K562 (cell line): ENCODE data around the gene CDK9. TPM values are rescaled to one million over a fixed set of nuclear protein-coding genes. Genes with fewer than 3 reads are reported as not detected.

Experiments
- HDAC6 ChIP-seq: IDR thresholded peaks from 2 replicates; pipeline ENCODE4 v1.6.1; 2012; ENCODE audit warnings: low read depth, mild to moderate bottlenecking, control low read depth, inconsistent platforms, low read length, moderate library complexity
- SRSF1 ChIP-seq: fragments of 200-400 bp; formaldehyde crosslinking; IDR thresholded peaks from 2 replicates; pipeline ENCODE4 v1.6.1; 2017; ENCODE audit warnings: mild to moderate bottlenecking, low read depth, low read length, moderate library complexity
- TCF7 ChIP-seq: sonication (generic); IDR thresholded peaks from 2 replicates; pipeline ENCODE4 v1.6.1; 2016; ENCODE audit warnings: antibody characterized with exemption, borderline replicate concordance
- TOE1 ChIP-seq, 2 experiments: fragments of 450-650 bp in 1 of 2; sonication (generic) in 1 of 2; formaldehyde crosslinking in 1 of 2; IDR thresholded peaks; 2 replicates each; pipeline versions ENCODE4 v1.7.1 to v1.8.0; 2016 to 2022; ENCODE audit warnings: borderline replicate concordance in 2 of 2, mild to moderate bottlenecking in 2 of 2, antibody characterized with exemption in 1 of 2, inconsistent platforms in 1 of 2, low read depth in 1 of 2, missing genetic modification reagents in 1 of 2, moderate library complexity in 1 of 2
- ZNF175 ChIP-seq: fragments of 200-800 bp; sonication (Bioruptor generic); IDR thresholded peaks from 2 replicates; pipeline ENCODE4 v1.6.1; 2016; ENCODE audit warnings: low read depth, mild to moderate bottlenecking, missing genetic modification characterization, missing compliant biosample characterization
- polyA plus RNA-seq, 8 experiments: library from polyadenylated mRNA; depleted of rRNA in 4 of 8; stranded (reverse) in 5 of 8; unstranded in 3 of 8; fragments of >200 nt; fragmentation: Nextera tagmentation in 2 of 8; fragmentation: Illumina TruSeq in 1 of 8; extraction: Ambion mirVana in 2 of 8; extraction: Trizol in 1 of 8; gene quantifications; 2 replicates each; pipeline versions ENCODE4 v1.2.1 to v1.2.3, GENCODE V29; 2011 to 2014; ENCODE audit warnings: inconsistent platforms in 1 of 8, missing spikeins in 1 of 8
- total RNA-seq, 7 experiments: library from RNA; depleted of rRNA in 6 of 7; stranded (reverse); fragments of >200 nt in 6 of 7; fragmentation: Illumina TruSeq in 2 of 7; extraction: Trizol in 2 of 7; gene quantifications; 2 replicates each; pipeline versions ENCODE4 v1.2.1 to v1.2.3, GENCODE V29; 2011 to 2021; ENCODE audit warnings: low replicate concordance in 1 of 7
- TF ChIP-seq, protein P1 (sequence below): fragments of 450-650 bp; IDR thresholded peaks from 2 replicates; pipeline ENCODE4 v1.6.1; 2016; ENCODE audit warnings: mild to moderate bottlenecking, moderate library complexity
- TF ChIP-seq, protein P2 (sequence below), 2 experiments: fragments of 150-350 bp in 1 of 2; IDR thresholded peaks; 2 replicates each; pipeline ENCODE4 v1.6.1; 2012 to 2016; ENCODE audit warnings: low read depth in 2 of 2, low read length in 2 of 2, mild to moderate bottlenecking in 1 of 2, moderate library complexity in 1 of 2
- TF ChIP-seq, protein P3 (sequence below): sonication (generic); IDR thresholded peaks from 2 replicates; pipeline ENCODE4 v1.6.1; 2016

The CDK9 gene
- total and polyA plus RNA-seq, 9 of the 15 experiments (the other 6 are each of a cell fraction or from before 2014, with no cell fraction given), result 4.2 to 78.6 (median 33.0) TPM

DNA sequence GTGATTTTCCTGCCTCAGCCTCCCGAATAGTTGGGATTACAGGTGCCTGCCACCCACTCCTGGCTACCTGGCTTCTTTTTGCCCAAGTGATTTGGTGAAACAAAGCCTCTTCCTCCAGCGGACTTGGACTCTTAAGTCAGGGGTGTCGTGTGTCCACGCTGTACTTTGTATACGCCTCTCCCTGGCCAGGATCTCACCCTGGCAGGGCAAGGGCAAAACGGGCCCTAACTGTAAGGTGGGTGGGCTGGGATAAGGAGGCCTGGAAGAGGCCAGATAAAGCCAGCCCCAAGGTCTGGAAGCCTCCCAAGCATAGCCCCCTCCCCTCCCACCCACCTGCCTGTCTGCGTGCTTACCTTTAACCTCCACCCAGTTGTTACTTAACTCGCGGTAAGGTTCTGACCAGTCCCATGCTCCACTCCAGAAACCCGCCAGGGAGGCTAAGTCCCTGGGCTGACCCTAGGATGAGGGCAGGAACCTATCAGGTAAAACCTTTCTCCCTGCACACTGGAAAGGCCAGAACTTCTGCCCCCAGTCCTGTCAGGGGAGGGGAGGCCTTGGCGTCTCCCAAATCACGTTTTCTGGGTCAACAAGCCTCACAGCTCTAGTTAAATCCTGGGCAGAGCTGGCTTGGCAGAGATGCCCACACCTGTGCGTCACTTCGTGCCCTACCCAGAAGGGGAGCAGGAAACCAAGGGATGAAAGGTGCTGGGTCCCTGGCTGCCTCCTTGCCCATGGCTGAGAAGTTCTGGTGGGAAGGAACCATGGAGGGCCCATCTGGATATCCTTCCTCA is 8.4 kb downstream of the CDK9 start (continued):
- TF ChIP-seq, protein P1, sequence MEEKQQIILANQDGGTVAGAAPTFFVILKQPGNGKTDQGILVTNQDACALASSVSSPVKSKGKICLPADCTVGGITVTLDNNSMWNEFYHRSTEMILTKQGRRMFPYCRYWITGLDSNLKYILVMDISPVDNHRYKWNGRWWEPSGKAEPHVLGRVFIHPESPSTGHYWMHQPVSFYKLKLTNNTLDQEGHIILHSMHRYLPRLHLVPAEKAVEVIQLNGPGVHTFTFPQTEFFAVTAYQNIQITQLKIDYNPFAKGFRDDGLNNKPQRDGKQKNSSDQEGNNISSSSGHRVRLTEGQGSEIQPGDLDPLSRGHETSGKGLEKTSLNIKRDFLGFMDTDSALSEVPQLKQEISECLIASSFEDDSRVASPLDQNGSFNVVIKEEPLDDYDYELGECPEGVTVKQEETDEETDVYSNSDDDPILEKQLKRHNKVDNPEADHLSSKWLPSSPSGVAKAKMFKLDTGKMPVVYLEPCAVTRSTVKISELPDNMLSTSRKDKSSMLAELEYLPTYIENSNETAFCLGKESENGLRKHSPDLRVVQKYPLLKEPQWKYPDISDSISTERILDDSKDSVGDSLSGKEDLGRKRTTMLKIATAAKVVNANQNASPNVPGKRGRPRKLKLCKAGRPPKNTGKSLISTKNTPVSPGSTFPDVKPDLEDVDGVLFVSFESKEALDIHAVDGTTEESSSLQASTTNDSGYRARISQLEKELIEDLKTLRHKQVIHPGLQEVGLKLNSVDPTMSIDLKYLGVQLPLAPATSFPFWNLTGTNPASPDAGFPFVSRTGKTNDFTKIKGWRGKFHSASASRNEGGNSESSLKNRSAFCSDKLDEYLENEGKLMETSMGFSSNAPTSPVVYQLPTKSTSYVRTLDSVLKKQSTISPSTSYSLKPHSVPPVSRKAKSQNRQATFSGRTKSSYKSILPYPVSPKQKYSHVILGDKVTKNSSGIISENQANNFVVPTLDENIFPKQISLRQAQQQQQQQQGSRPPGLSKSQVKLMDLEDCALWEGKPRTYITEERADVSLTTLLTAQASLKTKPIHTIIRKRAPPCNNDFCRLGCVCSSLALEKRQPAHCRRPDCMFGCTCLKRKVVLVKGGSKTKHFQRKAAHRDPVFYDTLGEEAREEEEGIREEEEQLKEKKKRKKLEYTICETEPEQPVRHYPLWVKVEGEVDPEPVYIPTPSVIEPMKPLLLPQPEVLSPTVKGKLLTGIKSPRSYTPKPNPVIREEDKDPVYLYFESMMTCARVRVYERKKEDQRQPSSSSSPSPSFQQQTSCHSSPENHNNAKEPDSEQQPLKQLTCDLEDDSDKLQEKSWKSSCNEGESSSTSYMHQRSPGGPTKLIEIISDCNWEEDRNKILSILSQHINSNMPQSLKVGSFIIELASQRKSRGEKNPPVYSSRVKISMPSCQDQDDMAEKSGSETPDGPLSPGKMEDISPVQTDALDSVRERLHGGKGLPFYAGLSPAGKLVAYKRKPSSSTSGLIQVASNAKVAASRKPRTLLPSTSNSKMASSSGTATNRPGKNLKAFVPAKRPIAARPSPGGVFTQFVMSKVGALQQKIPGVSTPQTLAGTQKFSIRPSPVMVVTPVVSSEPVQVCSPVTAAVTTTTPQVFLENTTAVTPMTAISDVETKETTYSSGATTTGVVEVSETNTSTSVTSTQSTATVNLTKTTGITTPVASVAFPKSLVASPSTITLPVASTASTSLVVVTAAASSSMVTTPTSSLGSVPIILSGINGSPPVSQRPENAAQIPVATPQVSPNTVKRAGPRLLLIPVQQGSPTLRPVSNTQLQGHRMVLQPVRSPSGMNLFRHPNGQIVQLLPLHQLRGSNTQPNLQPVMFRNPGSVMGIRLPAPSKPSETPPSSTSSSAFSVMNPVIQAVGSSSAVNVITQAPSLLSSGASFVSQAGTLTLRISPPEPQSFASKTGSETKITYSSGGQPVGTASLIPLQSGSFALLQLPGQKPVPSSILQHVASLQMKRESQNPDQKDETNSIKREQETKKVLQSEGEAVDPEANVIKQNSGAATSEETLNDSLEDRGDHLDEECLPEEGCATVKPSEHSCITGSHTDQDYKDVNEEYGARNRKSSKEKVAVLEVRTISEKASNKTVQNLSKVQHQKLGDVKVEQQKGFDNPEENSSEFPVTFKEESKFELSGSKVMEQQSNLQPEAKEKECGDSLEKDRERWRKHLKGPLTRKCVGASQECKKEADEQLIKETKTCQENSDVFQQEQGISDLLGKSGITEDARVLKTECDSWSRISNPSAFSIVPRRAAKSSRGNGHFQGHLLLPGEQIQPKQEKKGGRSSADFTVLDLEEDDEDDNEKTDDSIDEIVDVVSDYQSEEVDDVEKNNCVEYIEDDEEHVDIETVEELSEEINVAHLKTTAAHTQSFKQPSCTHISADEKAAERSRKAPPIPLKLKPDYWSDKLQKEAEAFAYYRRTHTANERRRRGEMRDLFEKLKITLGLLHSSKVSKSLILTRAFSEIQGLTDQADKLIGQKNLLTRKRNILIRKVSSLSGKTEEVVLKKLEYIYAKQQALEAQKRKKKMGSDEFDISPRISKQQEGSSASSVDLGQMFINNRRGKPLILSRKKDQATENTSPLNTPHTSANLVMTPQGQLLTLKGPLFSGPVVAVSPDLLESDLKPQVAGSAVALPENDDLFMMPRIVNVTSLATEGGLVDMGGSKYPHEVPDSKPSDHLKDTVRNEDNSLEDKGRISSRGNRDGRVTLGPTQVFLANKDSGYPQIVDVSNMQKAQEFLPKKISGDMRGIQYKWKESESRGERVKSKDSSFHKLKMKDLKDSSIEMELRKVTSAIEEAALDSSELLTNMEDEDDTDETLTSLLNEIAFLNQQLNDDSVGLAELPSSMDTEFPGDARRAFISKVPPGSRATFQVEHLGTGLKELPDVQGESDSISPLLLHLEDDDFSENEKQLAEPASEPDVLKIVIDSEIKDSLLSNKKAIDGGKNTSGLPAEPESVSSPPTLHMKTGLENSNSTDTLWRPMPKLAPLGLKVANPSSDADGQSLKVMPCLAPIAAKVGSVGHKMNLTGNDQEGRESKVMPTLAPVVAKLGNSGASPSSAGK, result no peak
- TF ChIP-seq HDAC6, result no peak
- no peak for TF ChIP-seq SRSF1
- TF ChIP-seq, protein P2, sequence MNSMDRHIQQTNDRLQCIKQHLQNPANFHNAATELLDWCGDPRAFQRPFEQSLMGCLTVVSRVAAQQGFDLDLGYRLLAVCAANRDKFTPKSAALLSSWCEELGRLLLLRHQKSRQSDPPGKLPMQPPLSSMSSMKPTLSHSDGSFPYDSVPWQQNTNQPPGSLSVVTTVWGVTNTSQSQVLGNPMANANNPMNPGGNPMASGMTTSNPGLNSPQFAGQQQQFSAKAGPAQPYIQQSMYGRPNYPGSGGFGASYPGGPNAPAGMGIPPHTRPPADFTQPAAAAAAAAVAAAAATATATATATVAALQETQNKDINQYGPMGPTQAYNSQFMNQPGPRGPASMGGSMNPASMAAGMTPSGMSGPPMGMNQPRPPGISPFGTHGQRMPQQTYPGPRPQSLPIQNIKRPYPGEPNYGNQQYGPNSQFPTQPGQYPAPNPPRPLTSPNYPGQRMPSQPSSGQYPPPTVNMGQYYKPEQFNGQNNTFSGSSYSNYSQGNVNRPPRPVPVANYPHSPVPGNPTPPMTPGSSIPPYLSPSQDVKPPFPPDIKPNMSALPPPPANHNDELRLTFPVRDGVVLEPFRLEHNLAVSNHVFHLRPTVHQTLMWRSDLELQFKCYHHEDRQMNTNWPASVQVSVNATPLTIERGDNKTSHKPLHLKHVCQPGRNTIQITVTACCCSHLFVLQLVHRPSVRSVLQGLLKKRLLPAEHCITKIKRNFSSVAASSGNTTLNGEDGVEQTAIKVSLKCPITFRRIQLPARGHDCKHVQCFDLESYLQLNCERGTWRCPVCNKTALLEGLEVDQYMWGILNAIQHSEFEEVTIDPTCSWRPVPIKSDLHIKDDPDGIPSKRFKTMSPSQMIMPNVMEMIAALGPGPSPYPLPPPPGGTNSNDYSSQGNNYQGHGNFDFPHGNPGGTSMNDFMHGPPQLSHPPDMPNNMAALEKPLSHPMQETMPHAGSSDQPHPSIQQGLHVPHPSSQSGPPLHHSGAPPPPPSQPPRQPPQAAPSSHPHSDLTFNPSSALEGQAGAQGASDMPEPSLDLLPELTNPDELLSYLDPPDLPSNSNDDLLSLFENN (IDR thresholded peaks at IDR 0.05; ENCODE audit: low read depth in 2 of 2, low read length in 2 of 2), result no peak
- no peak for TF ChIP-seq ZNF175 (CRISPR knock-in tag)
- no peak for TF ChIP-seq TCF7
- TF ChIP-seq, protein P3, sequence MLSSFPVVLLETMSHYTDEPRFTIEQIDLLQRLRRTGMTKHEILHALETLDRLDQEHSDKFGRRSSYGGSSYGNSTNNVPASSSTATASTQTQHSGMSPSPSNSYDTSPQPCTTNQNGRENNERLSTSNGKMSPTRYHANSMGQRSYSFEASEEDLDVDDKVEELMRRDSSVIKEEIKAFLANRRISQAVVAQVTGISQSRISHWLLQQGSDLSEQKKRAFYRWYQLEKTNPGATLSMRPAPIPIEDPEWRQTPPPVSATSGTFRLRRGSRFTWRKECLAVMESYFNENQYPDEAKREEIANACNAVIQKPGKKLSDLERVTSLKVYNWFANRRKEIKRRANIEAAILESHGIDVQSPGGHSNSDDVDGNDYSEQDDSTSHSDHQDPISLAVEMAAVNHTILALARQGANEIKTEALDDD, result no peak
- TF ChIP-seq TOE1 (IDR thresholded peaks at IDR 0.05; ENCODE audit: borderline replicate concordance), result no peak
- no peak for TF ChIP-seq TOE1 (CRISPR knock-in tag; IDR thresholded peaks at IDR 0.05; ENCODE audit: borderline replicate concordance, low read depth)
